Ovary (tissue), 3 donors: ENCODE measurements around the gene TMEM38B.

Experiments used
- CTCF ChIP-seq, 3 donors: fragments of 450-650 bp in 2 of 3; fragments of 200-600 bp in 1 of 3; IDR thresholded peaks; one replicate each; pipeline versions ENCODE4 v1.5.1 to v1.8.0; 2016 to 2022; ENCODE audit warnings: antibody characterized with exemption in 3 of 3, mild to moderate bottlenecking in 1 of 3
- EP300 ChIP-seq: sonication (generic); formaldehyde crosslinking; IDR thresholded peaks from one replicate; pipeline ENCODE4 v1.6.1; 2017; ENCODE audit warnings: antibody characterized with exemption
- POLR2A ChIP-seq: fragments of 450-650 bp; IDR thresholded peaks from one replicate; pipeline ENCODE4 v1.6.1; 2017; ENCODE audit warnings: antibody characterized with exemption, mild to moderate bottlenecking, moderate library complexity
- donor health status: DM: no; HTN: no; CAD: no.

- TF ChIP-seq POLR2A, result no peak
- no peak for TF ChIP-seq CTCF (IDR thresholded peaks at IDR 0.05)
- TF ChIP-seq EP300, result no peak
These were observed 46.6 kb upstream of the TMEM38B start for GRCh38 chr9:105647595-105648349.
